Limb (tissue), 2 donors: ENCODE results near the gene MED13L.
A peak's percentile ranks its signal among the peaks of the same experiment; 100 is the strongest.

Experiments
- DNase-seq, 2 donors: peaks; one replicate each; pipeline ENCODE4 v3.0.0-alpha.2; 2016; ENCODE audit errors: extremely low spot score in 2 of 2

Gene MED13L

GRCh38 chr12:116277467-116278278, at the start of gene MED13L:
MED13L (minus strand) TSS chr12:116277693; CDS start chr12:116277131, 562 bp downstream.
- DNase-seq = peak; percentile 88 to 97

- no peak for DNase-seq
Observed at GRCh38 chr12:116325336-116325664, 47.8 kb upstream of the MED13L start.

GRCh38 chr12:116324654-116325335, 47.3 kb upstream of the MED13L start:
- no peak for DNase-seq

- DNase-seq = no peak
Observed at GRCh38 chr12:116323406-116324386, 46.2 kb upstream of the MED13L start.

GRCh38 chr12:116321913-116322312, 44.4 kb upstream of the MED13L start:
- no peak for DNase-seq

GRCh38 chr12:116320791-116321217, 43.3 kb upstream of the MED13L start:
- peak in 1 of 2 donors; percentile 66 for DNase-seq

- DNase-seq = peak; percentile 53 to 89
Observed at GRCh38 chr12:116319898-116320621, 42.6 kb upstream of the MED13L start.

- DNase-seq = peak in 1 of 2 donors; percentile 53
Observed at GRCh38 chr12:116319233-116319897, 41.9 kb upstream of the MED13L start.

- peak; percentile 72 to 76 for DNase-seq
Observed at GRCh38 chr12:116318576-116319232, 41.2 kb upstream of the MED13L start.

GRCh38 chr12:116317986-116318575, 40.6 kb upstream of the MED13L start:
- DNase-seq = no peak

- no peak for DNase-seq
Observed at GRCh38 chr12:116317139-116317538, 39.6 kb upstream of the MED13L start.

GRCh38 chr12:116314477-116314876, 37.0 kb upstream of the MED13L start:
- no peak for DNase-seq

- no peak for DNase-seq
Observed at GRCh38 chr12:116313194-116313927, 35.9 kb upstream of the MED13L start.

GRCh38 chr12:116310082-116310481, 32.6 kb upstream of the MED13L start:
- DNase-seq = no peak

- no peak for DNase-seq
Observed at GRCh38 chr12:116309343-116309742, 31.9 kb upstream of the MED13L start.

GRCh38 chr12:116308647-116309046, 31.2 kb upstream of the MED13L start:
- DNase-seq = no peak

GRCh38 chr12:116306968-116307367, 29.5 kb upstream of the MED13L start:
- DNase-seq = no peak

GRCh38 chr12:116306506-116306905, 29.0 kb upstream of the MED13L start:
- no peak for DNase-seq

- no peak for DNase-seq
Observed at GRCh38 chr12:116304621-116305020, 27.1 kb upstream of the MED13L start.
